ENCODE results near the gene SYT3. TPM values are rescaled to one million over a fixed set of nuclear protein-coding genes. Genes with fewer than 3 reads are reported as not detected.

SYT3 gene
- total and polyA plus RNA-seq, 4 donors = not detected

GRCh38 chr19:50657222-50657669 is 17.6 kb upstream of the SYT3 start:
- no peak overlapping the region for H3K27ac ChIP-seq (ENCODE audit: low read depth in 1 of 2, low read length in 2 of 2)
- 53% methylated on average over 6 of the region's 6 CpGs for WGBS

GRCh38 chr19:50654882-50655281 is 15.2 kb upstream of the SYT3 start:
- no peak overlapping the region for H3K27ac ChIP-seq (ENCODE audit: low read depth in 1 of 2, low read length in 2 of 2)
- peaks cover 7 to 17% (median 11%) of the 10 kb centered on the region in 4 donors for H3K9me3 ChIP-seq (ENCODE audit: control insufficient read depth in 4 of 4, low read length in 3 of 4)
- TF ChIP-seq HNF4G (IDR thresholded peaks at IDR 0.05) = no peak
- TF ChIP-seq TAF1 (conservative IDR thresholded peaks at IDR 0.05) = no peak
- TF ChIP-seq HNF4A (conservative IDR thresholded peaks at IDR 0.05) = no peak
- TF ChIP-seq REST (IDR thresholded peaks at IDR 0.05) = no peak
- no peak for TF ChIP-seq EGR1 (IDR thresholded peaks at IDR 0.05; ENCODE audit: low read depth in 2 of 2)
- TF ChIP-seq RAD21 (IDR thresholded peaks at IDR 0.05) = no peak
- TF ChIP-seq SP1 (IDR thresholded peaks at IDR 0.05) = no peak
- no peak for TF ChIP-seq RXRA (IDR thresholded peaks at IDR 0.05)
- no peaks in the 10 kb centered on the region for H3K36me3 ChIP-seq (ENCODE audit: control insufficient read depth in 4 of 4, insufficient read depth in 3 of 4, low read depth in 1 of 4, low read length in 3 of 4)
- H3K27me3 ChIP-seq (ENCODE audit: control insufficient read depth in 4 of 4, insufficient read depth in 4 of 4, low read length in 3 of 4) = peaks cover 0 to 8% (median 3%) of the 10 kb centered on the region in 4 donors
- H3K4me1 ChIP-seq (ENCODE audit: control insufficient read depth in 4 of 4, insufficient read depth in 4 of 4, low read length in 3 of 4) = peaks cover 0 to 12% (median 5%) of the 10 kb centered on the region in 4 donors
- H3K9ac ChIP-seq (ENCODE audit: low read depth in 1 of 2, low read length in 2 of 2) = no peak overlapping the region
- H3K4me3 ChIP-seq (ENCODE audit: low read depth in 1 of 3, low read length in 3 of 3) = no peak overlapping the region
- DNase-seq (ENCODE audit: low spot score) = no peak

More at GRCh38 chr19:50657222-50657669, 17.6 kb upstream of the SYT3 start:
- TF ChIP-seq ZBTB33 (IDR thresholded peaks at IDR 0.05) (no peak), YY1 (IDR thresholded peaks at IDR 0.05) (no peak), RXRA (IDR thresholded peaks at IDR 0.05) (no peak), JUND (IDR thresholded peaks at IDR 0.05) (no peak)
- H3K27me3 ChIP-seq (ENCODE audit: control insufficient read depth in 4 of 4, insufficient read depth in 4 of 4, low read length in 3 of 4) = peaks cover 0 to 12% (median 3%) of the 10 kb centered on the region in 4 donors
- H3K9me3 ChIP-seq (ENCODE audit: control insufficient read depth in 4 of 4, low read length in 3 of 4) = peaks cover 7 to 17% (median 11%) of the 10 kb centered on the region in 4 donors
- H3K4me3 ChIP-seq (ENCODE audit: low read depth in 1 of 3, low read length in 3 of 3) = no peak overlapping the region
- DNase-seq (ENCODE audit: low spot score) = no peak
- peaks cover 0 to 12% (median 5%) of the 10 kb centered on the region in 4 donors for H3K4me1 ChIP-seq (ENCODE audit: control insufficient read depth in 4 of 4, insufficient read depth in 4 of 4, low read length in 3 of 4)
- H3K9ac ChIP-seq (ENCODE audit: low read depth in 1 of 2, low read length in 2 of 2) = no peak overlapping the region
- H3K36me3 ChIP-seq (ENCODE audit: control insufficient read depth in 4 of 4, insufficient read depth in 3 of 4, low read depth in 1 of 4, low read length in 3 of 4) = no peaks in the 10 kb centered on the region

DNA sequence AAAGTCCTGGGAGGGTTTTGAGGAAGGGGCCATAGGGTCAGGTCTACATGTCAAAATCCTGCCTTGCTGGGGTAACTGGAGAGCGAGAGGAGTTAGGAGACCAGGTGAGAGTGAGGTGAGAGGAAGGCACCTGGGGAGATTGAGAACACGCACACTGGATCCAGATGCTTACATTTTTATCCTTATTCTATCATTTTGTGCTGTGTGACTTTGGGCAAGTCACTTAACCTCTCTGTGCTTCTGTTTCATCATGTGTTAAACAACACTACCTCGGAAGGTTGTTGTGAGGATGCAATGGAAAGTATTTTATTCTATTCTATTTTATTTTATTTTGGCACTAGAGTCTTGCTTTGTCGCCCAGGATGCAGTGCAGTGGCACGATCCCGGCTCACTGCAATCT is 13.0 kb upstream of the SYT3 start:
- peaks cover 7 to 10% (median 9%) of the 10 kb centered on the region in 4 donors for H3K9me3 ChIP-seq (ENCODE audit: control insufficient read depth in 4 of 4, low read length in 3 of 4)
- peaks cover 0 to 9% (median 2%) of the 10 kb centered on the region in 4 donors for H3K27me3 ChIP-seq (ENCODE audit: control insufficient read depth in 4 of 4, insufficient read depth in 4 of 4, low read length in 3 of 4)
- no peak overlapping the region for H3K27ac ChIP-seq (ENCODE audit: low read depth in 1 of 2, low read length in 2 of 2)
- no peak for DNase-seq (ENCODE audit: low spot score)
- H3K4me3 ChIP-seq (ENCODE audit: low read depth in 1 of 3, low read length in 3 of 3) = no peak overlapping the region
- no peak for TF ChIP-seq EGR1 (IDR thresholded peaks at IDR 0.05; ENCODE audit: low read depth in 2 of 2)
- no peak for TF ChIP-seq ZBTB33 (IDR thresholded peaks at IDR 0.05)
- no peak for TF ChIP-seq ATF3 (IDR thresholded peaks at IDR 0.05)
- TF ChIP-seq RAD21 (IDR thresholded peaks at IDR 0.05) = no peak
- no peak for TF ChIP-seq NR2F2 (IDR thresholded peaks at IDR 0.05)
- no peak for TF ChIP-seq GABPA (IDR thresholded peaks at IDR 0.05 in 1 of 2, conservative IDR thresholded peaks at IDR 0.05 in 1 of 2)
- no peak for TF ChIP-seq JUND (IDR thresholded peaks at IDR 0.05)
- TF ChIP-seq FOXA1 (IDR thresholded peaks at IDR 0.05) = no peak
- no peak for TF ChIP-seq RXRA (IDR thresholded peaks at IDR 0.05)
- H3K36me3 ChIP-seq (ENCODE audit: control insufficient read depth in 4 of 4, insufficient read depth in 3 of 4, low read depth in 1 of 4, low read length in 3 of 4) = no peaks in the 10 kb centered on the region
- no peak overlapping the region for H3K9ac ChIP-seq (ENCODE audit: low read depth in 1 of 2, low read length in 2 of 2)
- H3K4me1 ChIP-seq (ENCODE audit: control insufficient read depth in 4 of 4, insufficient read depth in 4 of 4, low read length in 3 of 4) = no peaks in the 10 kb centered on the region
- WGBS = 81% methylated on average over 6 of the region's 6 CpGs
